H1 (cell line): ENCODE data around the gene SSTR3. TPM values are rescaled to one million over a fixed set of nuclear protein-coding genes. Genes with fewer than 3 reads are reported as not detected.

Experiments used
- CTCF ChIA-PET: fragments of 300-600 bp; sonication (Branson Sonifier 250); formaldehyde crosslinking; loops from one replicate; lab custom pipeline; 2021; ENCODE audit not compliant: partially characterized antibody; lab: Charles Lee
- POLR2A ChIA-PET: fragments of 300-600 bp; sonication (Branson Sonifier 250); formaldehyde crosslinking; loops from one replicate; lab custom pipeline; 2021; ENCODE audit warnings: inconsistent platforms; ENCODE audit not compliant: partially characterized antibody; lab: Charles Lee
- DNase-seq, 2 experiments: peaks; one replicate each; pipeline versions ENCODE4 v3.0.0 to v3.0.0-alpha.2; 2010 to 2022; ENCODE audit warnings: low spot score in 2 of 2, low read depth in 1 of 2, mixed read lengths in 1 of 2
- FAIRE-seq: peaks from 2 replicates; lab custom pipeline; 2011; peaks lifted over from hg19 to GRCh38; lab: Jason Lieb, UNC
- H2AFZ ChIP-seq: 2 replicates; pipeline ENCODE4 v1.8.1; 2012; ENCODE audit warnings: low read length, inconsistent platforms
- H2AK5ac ChIP-seq: 2 replicates; pipeline ENCODE4 v1.6.1; 2013; ENCODE audit warnings: low read depth, low read length
- H2BK120ac ChIP-seq: replicated peaks from 2 replicates; pipeline ENCODE3; 2013; ENCODE audit warnings: low read depth, low read length, inconsistent platforms
- H2BK12ac ChIP-seq: 2 replicates; pipeline ENCODE4 v1.6.1; 2013; ENCODE audit warnings: low read depth, low read length
- H2BK15ac ChIP-seq: 2 replicates; pipeline ENCODE4 v1.6.1; 2013; ENCODE audit warnings: low read length
- H2BK20ac ChIP-seq: 2 replicates; pipeline ENCODE4 v1.6.1; 2013; ENCODE audit warnings: low read length
- H2BK5ac ChIP-seq: 2 replicates; pipeline ENCODE4 v1.6.1; 2013; ENCODE audit warnings: low read depth, low read length
- H3K14ac ChIP-seq: 2 replicates; pipeline ENCODE4 v1.6.1; 2013; ENCODE audit warnings: inconsistent platforms; ENCODE audit not compliant: insufficient read length
- H3K18ac ChIP-seq: 2 replicates; pipeline ENCODE4 v1.6.1; 2013; ENCODE audit warnings: low read length; ENCODE audit errors: extremely low read depth
- H3K23ac ChIP-seq: 2 replicates; pipeline ENCODE4 v1.6.1; 2013; ENCODE audit warnings: inconsistent platforms; ENCODE audit not compliant: insufficient read length
- H3K23me2 ChIP-seq: 2 replicates; pipeline ENCODE4 v1.6.1; 2013; ENCODE audit warnings: low read depth, low read length
- H3K27ac ChIP-seq: 2 replicates; pipeline ENCODE4 v1.6.1; 2011; ENCODE audit warnings: low read depth, low read length, inconsistent platforms
- H3K27me3 ChIP-seq, 4 experiments: replicated peaks in 1 of 4; 1 replicate in 1 of 4; 2 replicates in 3 of 4; pipeline versions ENCODE4 v1.6.1 to v1.8.1; 2011 to 2013; ENCODE audit warnings: low read length in 3 of 4, mild to moderate bottlenecking in 3 of 4, inconsistent platforms in 2 of 4, mixed read lengths in 2 of 4, moderate library complexity in 1 of 4; ENCODE audit not compliant: control insufficient read depth in 3 of 4, insufficient read depth in 3 of 4; ENCODE audit errors: extremely low read depth in 1 of 4
- H3K36me3 ChIP-seq, 4 experiments: 2 replicates each; pipeline versions ENCODE4 v1.6.1 to v1.8.1; 2011 to 2013; ENCODE audit warnings: mild to moderate bottlenecking in 4 of 4, low read length in 3 of 4, moderate library complexity in 2 of 4, control low read depth in 1 of 4, inconsistent platforms in 1 of 4; ENCODE audit not compliant: insufficient read depth in 4 of 4, control insufficient read depth in 2 of 4
- H3K4ac ChIP-seq: replicated peaks from 2 replicates; pipeline ENCODE3; 2013; ENCODE audit warnings: low read length, low read depth, mixed read lengths, inconsistent platforms; ENCODE audit not compliant: insufficient read length
- H3K4me1 ChIP-seq, 4 experiments: replicated peaks in 1 of 4; 1 replicate in 1 of 4; 2 replicates in 3 of 4; pipeline versions ENCODE4 v1.6.1 to v1.8.1; 2011 to 2013; ENCODE audit warnings: low read length in 3 of 4, inconsistent platforms in 2 of 4, mixed read lengths in 1 of 4; ENCODE audit not compliant: insufficient read depth in 4 of 4, control insufficient read depth in 3 of 4
- H3K4me2 ChIP-seq, 2 experiments: 2 replicates each; pipeline versions ENCODE4 v1.6.1 to v1.8.1; 2011 to 2013; ENCODE audit warnings: low read depth in 2 of 2, low read length in 2 of 2, control low read depth in 1 of 2, inconsistent platforms in 1 of 2, mild to moderate bottlenecking in 1 of 2; ENCODE audit not compliant: insufficient read depth in 1 of 2
- H3K4me3 ChIP-seq, 4 experiments: fragments of 200-600, 300-600 bp in 1 of 4; sonication (generic), shearing (Covaris generic), sonication (Bioruptor Twin) in 1 of 4; 2 replicates each; pipeline versions ENCODE4 v1.5.1 to v1.8.1; 2011 to 2016; ENCODE audit warnings: low read length in 4 of 4, low read depth in 3 of 4, control low read depth in 2 of 4, inconsistent platforms in 2 of 4, mild to moderate bottlenecking in 2 of 4, mixed read lengths in 1 of 4, moderate library complexity in 1 of 4; ENCODE audit not compliant: insufficient read depth in 2 of 4; ENCODE audit errors: extremely low read depth in 1 of 4
- H3K56ac ChIP-seq: replicated peaks from 2 replicates; pipeline ENCODE3; 2013; ENCODE audit warnings: low read depth, mild to moderate bottlenecking, mixed read lengths, low read length, inconsistent platforms; ENCODE audit not compliant: insufficient read length
- H3K79me1 ChIP-seq: 2 replicates; pipeline ENCODE4 v1.6.1; 2013; ENCODE audit warnings: low read depth, low read length, control low read depth
- H3K79me2 ChIP-seq, 2 experiments: 2 replicates each; pipeline versions ENCODE4 v1.6.1 to v1.8.1; 2012 to 2013; ENCODE audit warnings: low read length in 2 of 2, mild to moderate bottlenecking in 2 of 2, inconsistent platforms in 1 of 2; ENCODE audit not compliant: insufficient read depth in 2 of 2, control insufficient read depth in 1 of 2
- H3K9ac ChIP-seq, 4 experiments: replicated peaks in 1 of 4; 1 replicate in 1 of 4; 2 replicates in 3 of 4; pipeline versions ENCODE4 v1.6.1 to v1.8.1; 2011 to 2013; ENCODE audit warnings: low read depth in 3 of 4, low read length in 3 of 4, control low read depth in 2 of 4, mild to moderate bottlenecking in 2 of 4, moderate library complexity in 2 of 4, inconsistent platforms in 1 of 4; ENCODE audit errors: extremely low read depth in 1 of 4
- H3K9me3 ChIP-seq, 2 experiments: 2 replicates each; pipeline versions ENCODE4 v1.6.1 to v1.8.1; 2012 to 2013; ENCODE audit warnings: mild to moderate bottlenecking in 2 of 2, moderate library complexity in 2 of 2, control low read depth in 1 of 2, inconsistent platforms in 1 of 2, low read depth in 1 of 2, low read length in 1 of 2, mixed read lengths in 1 of 2; ENCODE audit not compliant: insufficient read depth in 2 of 2
- H4K20me1 ChIP-seq, 2 experiments: replicated peaks in 1 of 2; 2 replicates each; pipeline versions ENCODE3 to v1.8.1; 2011 to 2013; ENCODE audit warnings: inconsistent platforms in 2 of 2, low read length in 2 of 2, mild to moderate bottlenecking in 1 of 2; ENCODE audit not compliant: insufficient read depth in 2 of 2, control insufficient read depth in 1 of 2
- H4K5ac ChIP-seq: 2 replicates; pipeline ENCODE4 v1.6.1; 2013; ENCODE audit warnings: low read length, low read depth, mixed read lengths, inconsistent platforms; ENCODE audit not compliant: insufficient read length
- H4K8ac ChIP-seq: 2 replicates; pipeline ENCODE4 v1.8.0; 2013; ENCODE audit warnings: mild to moderate bottlenecking, moderate library complexity, low read length, inconsistent platforms; ENCODE audit not compliant: insufficient read depth; ENCODE audit errors: extremely low read depth
- H4K91ac ChIP-seq: replicated peaks from 2 replicates; pipeline ENCODE3; 2013; ENCODE audit warnings: low read length, mixed read lengths, inconsistent platforms; ENCODE audit not compliant: insufficient read length
- RAD21 ChIP-seq, 2 experiments: IDR thresholded peaks in 1 of 2; conservative IDR thresholded peaks in 1 of 2; 2 replicates each; pipeline ENCODE4 v1.6.1; 2011; ENCODE audit warnings: low read depth in 2 of 2, low read length in 2 of 2, improper control_type of control experiment in 1 of 2, inconsistent platforms in 1 of 2, mild to moderate bottlenecking in 1 of 2, moderate library complexity in 1 of 2
- WGBS, 2 experiments: shearing (Covaris generic) in 1 of 2; methylation state at CpG; one replicate each; pipeline versions ENCODE4 v1.1.6 to v1.1.7; 2013 to 2015; ENCODE audit warnings: low lambda C conversion rate in 2 of 2, mixed read lengths in 2 of 2, inconsistent platforms in 1 of 2, low coverage in 1 of 2, missing lambda C conversion rate in 1 of 2; ENCODE audit not compliant: insufficient replicate concordance in 2 of 2, insufficient coverage in 1 of 2, insufficient read length in 1 of 2; ENCODE audit errors: extremely low coverage in 1 of 2, missing lambda C conversion rate in 1 of 2; 5-methylcytosine and 5-hydroxymethylcytosine counted together
- polyA plus RNA-seq, 7 experiments: library from polyadenylated mRNA; depleted of rRNA in 3 of 7; stranded (reverse) in 5 of 7; unstranded in 2 of 7; fragments of >200 nt in 5 of 7; fragments of 200-250 nt in 2 of 7; gene quantifications; 1 replicate in 5 of 7; 2 replicates in 1 of 7; 4 replicates in 1 of 7; pipeline versions ENCODE4 v1.2.1 to v1.2.3, GENCODE V29; 2011 to 2013; ENCODE audit warnings: missing spikeins in 2 of 7, mixed read lengths in 2 of 7
- total RNA-seq: library from RNA; stranded (reverse); fragmentation: NEBNext Ultra II Directional; extraction: Animal tissue kit (Norgen Biotek cat#: 25700); gene quantifications from 2 replicates; pipeline ENCODE4 v1.2.1, GENCODE V29; 2021

Gene SSTR3
- total and polyA plus RNA-seq, 2 of the 8 experiments (the other 6 are each of a cell fraction or from before 2014, with no cell fraction given) = 0.22 to 0.77 TPM

- H3K36me3 ChIP-seq = no peaks in the 10 kb centered on the region
- H3K18ac ChIP-seq = no peak overlapping the region
- no peak overlapping the region for H3K4me3 ChIP-seq
- H3K4ac ChIP-seq = no peak overlapping the region
- TF ChIP-seq RAD21 (IDR thresholded peaks at IDR 0.05 in 1 of 2, conservative IDR thresholded peaks at IDR 0.05 in 1 of 2; ENCODE audit: low read depth in 2 of 2, low read length in 2 of 2) = no peak
- TF ChIP-seq, all 59 proteins: peak for 0
- H2AFZ ChIP-seq = no peak overlapping the region
- H2BK5ac ChIP-seq = no peak overlapping the region
- H3K56ac ChIP-seq = no peak overlapping the region
- H2AK5ac ChIP-seq = no peak overlapping the region
- peaks cover 0 to 11% (median 3%) of the 10 kb centered on the region in 4 experiments; a peak in 4 of 7 replicates for H3K4me1 ChIP-seq
- H3K27ac ChIP-seq = no peak overlapping the region
- H4K20me1 ChIP-seq = no peaks in the 10 kb centered on the region
- H4K91ac ChIP-seq = no peak overlapping the region
- H2BK15ac ChIP-seq = no peak overlapping the region
- H2BK12ac ChIP-seq = no peak overlapping the region
- FAIRE-seq (no peak), DNase-seq (no peak)
- no peaks in the 10 kb centered on the region for H3K9me3 ChIP-seq
- no peaks in the 10 kb centered on the region; a peak in 2 of 7 replicates for H3K27me3 ChIP-seq
- no peak overlapping the region for H3K14ac ChIP-seq
- H3K9ac ChIP-seq = no peak overlapping the region
- ChIA-PET CTCF (interaction anchor here (1.0 kb wide), 1 partner anchor 79 kb away, joined by 3 read pairs; no protein-coding TSS in a partner anchor), POLR2A (no interaction called here)
- H3K79me1 ChIP-seq = no peaks in the 10 kb centered on the region
- H3K4me2 ChIP-seq = no peak overlapping the region
- no peaks in the 10 kb centered on the region for H3K23me2 ChIP-seq
- no peak overlapping the region for H2BK120ac ChIP-seq
- no peak overlapping the region for H4K8ac ChIP-seq
- no peak overlapping the region for H3K23ac ChIP-seq
- no peak overlapping the region for H2BK20ac ChIP-seq
- H4K5ac ChIP-seq = no peak overlapping the region
- WGBS, 2 experiments = 83% methylated on average over 7 of the region's 8 CpGs; no CpG with 5 or more reads in 1 of the 2 experiments
- H3K79me2 ChIP-seq = no peaks in the 10 kb centered on the region
These were observed 42.9 kb downstream of the SSTR3 start for GRCh38 chr22:37169406-37169805.
